Measurements from ENCODE around the gene GPR75.

GRCh38 chr2:53903011-53903410 lies 43.2 kb upstream of the GPR75 start:
- TF ChIP-seq CTCF (IDR thresholded peaks at IDR 0.05; ENCODE audit: low read depth, low read length) (peak; percentile 6; the same call in 1 of the 2 replicates), EZH2phosphoT487 (IDR thresholded peaks at IDR 0.05; ENCODE audit: low read depth) (no peak)
